Gastroesophageal sphincter (tissue), 4 donors: ENCODE data around the gene DLGAP4. TPM values are rescaled to one million over a fixed set of nuclear protein-coding genes. Genes with fewer than 3 reads are reported as not detected.

Experiments
- ATAC-seq: fragments of 150-250 bp; one replicate; pipeline ENCODE4 v1.9.1; 2016; ENCODE audit warnings: mild to moderate bottlenecking, moderate library complexity
- H3K27ac ChIP-seq, 4 donors: fragments of 200-600 bp; sonication (generic) in 3 of 4; 1 replicate in 3 of 4; 2 replicates in 1 of 4; pipeline ENCODE4 v1.5.1; 2016 to 2019
- H3K27me3 ChIP-seq: fragments of 200-600 bp; sonication (generic); one replicate; pipeline ENCODE4 v1.5.1; 2019
- H3K36me3 ChIP-seq, 2 donors: fragments of 200-600 bp; sonication (generic); one replicate each; pipeline ENCODE4 v1.5.1; 2019; ENCODE audit warnings: control low read depth in 1 of 2
- H3K4me1 ChIP-seq, 3 donors: fragments of 200-600 bp; sonication (generic); 1 replicate in 2 of 3; 2 replicates in 1 of 3; pipeline ENCODE4 v1.5.1; 2016 to 2019; ENCODE audit warnings: control low read depth in 2 of 3
- H3K4me3 ChIP-seq, 2 donors: fragments of 200-600 bp; sonication (generic); one replicate each; pipeline ENCODE4 v1.5.1; 2019; ENCODE audit warnings: mild to moderate bottlenecking in 1 of 2, moderate library complexity in 1 of 2
- H3K9me3 ChIP-seq, 3 donors: fragments of 200-600 bp; sonication (generic); one replicate each; pipeline ENCODE4 v1.5.1; 2017 to 2019; ENCODE audit warnings: control low read depth in 2 of 3
- EP300 ChIP-seq: sonication (generic); formaldehyde crosslinking; IDR thresholded peaks from one replicate; pipeline ENCODE4 v1.6.1; 2017; ENCODE audit warnings: antibody characterized with exemption, mild to moderate bottlenecking
- POLR2A ChIP-seq, 2 donors: fragments of 450-650 bp; IDR thresholded peaks; one replicate each; pipeline ENCODE4 v1.6.1; 2017; ENCODE audit warnings: antibody characterized with exemption in 2 of 2, mild to moderate bottlenecking in 2 of 2, moderate library complexity in 1 of 2
- POLR2AphosphoS5 ChIP-seq: sonication (generic); formaldehyde crosslinking; IDR thresholded peaks from one replicate; pipeline ENCODE4 v1.6.1; 2017; ENCODE audit warnings: antibody characterized with exemption
- WGBS, 2 donors: methylation state at CpG; one replicate each; pipeline ENCODE4 v1.1.5; 2018; ENCODE audit warnings: low coverage in 1 of 2; 5-methylcytosine and 5-hydroxymethylcytosine counted together
- total RNA-seq, 4 donors: library from RNA; depleted of rRNA; stranded (reverse); fragments of >200 nt; gene quantifications; one replicate each; pipeline ENCODE4 v1.1.0, GENCODE V29; 2016
- TF ChIP-seq, protein P1 (sequence below), 4 experiments: fragments of 200-600 bp in 2 of 4; fragments of 450-650 bp in 2 of 4; sonication (generic) in 1 of 4; IDR thresholded peaks; one replicate each; pipeline ENCODE4 v1.5.1; 2017 to 2019; ENCODE audit warnings: antibody characterized with exemption in 4 of 4, mild to moderate bottlenecking in 2 of 4, moderate library complexity in 2 of 4

DLGAP4 gene
- total RNA-seq, 4 donors from 2014 or later, result 35.5 to 76.1 (median 42.2) TPM

DNA sequence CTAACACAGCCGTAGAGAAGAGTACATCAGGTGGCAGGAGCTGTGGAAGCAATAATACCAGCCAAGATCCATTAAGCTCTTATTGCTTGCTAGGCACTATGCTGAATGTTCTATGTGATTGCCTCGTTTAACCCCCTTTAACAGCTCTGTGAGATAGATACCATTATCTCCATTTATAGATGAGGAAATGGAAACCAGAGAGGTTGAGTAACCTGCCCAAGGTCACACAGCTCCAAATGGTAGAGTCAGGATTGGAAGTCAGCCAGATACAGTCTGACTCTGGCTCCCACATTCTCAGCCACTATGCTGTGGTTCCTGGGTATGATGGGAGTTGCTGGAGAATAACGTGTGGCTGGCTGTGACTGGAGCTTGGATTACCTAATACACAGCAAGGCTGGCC is 92.4 kb downstream of the DLGAP4 start:
- Histone ChIP-seq H3K4me3 (no peak overlapping the region), H3K27me3 (peaks cover 74% of the 10 kb centered on the region), H3K27ac (no peak overlapping the region), H3K4me1 (no peaks in the 10 kb centered on the region), H3K36me3 (no peaks in the 10 kb centered on the region), H3K9me3 (peaks cover 0 to 5% (median 0%) of the 10 kb centered on the region in 3 donors)
- WGBS, 2 donors, result 41 to 70% methylated on average over 2 to 3 of the region's 3 CpGs
- TF ChIP-seq EP300, result no peak
- no peak for TF ChIP-seq POLR2A (IDR thresholded peaks at IDR 0.05)
- no peak for TF ChIP-seq POLR2AphosphoS5
- TF ChIP-seq, protein P1, sequence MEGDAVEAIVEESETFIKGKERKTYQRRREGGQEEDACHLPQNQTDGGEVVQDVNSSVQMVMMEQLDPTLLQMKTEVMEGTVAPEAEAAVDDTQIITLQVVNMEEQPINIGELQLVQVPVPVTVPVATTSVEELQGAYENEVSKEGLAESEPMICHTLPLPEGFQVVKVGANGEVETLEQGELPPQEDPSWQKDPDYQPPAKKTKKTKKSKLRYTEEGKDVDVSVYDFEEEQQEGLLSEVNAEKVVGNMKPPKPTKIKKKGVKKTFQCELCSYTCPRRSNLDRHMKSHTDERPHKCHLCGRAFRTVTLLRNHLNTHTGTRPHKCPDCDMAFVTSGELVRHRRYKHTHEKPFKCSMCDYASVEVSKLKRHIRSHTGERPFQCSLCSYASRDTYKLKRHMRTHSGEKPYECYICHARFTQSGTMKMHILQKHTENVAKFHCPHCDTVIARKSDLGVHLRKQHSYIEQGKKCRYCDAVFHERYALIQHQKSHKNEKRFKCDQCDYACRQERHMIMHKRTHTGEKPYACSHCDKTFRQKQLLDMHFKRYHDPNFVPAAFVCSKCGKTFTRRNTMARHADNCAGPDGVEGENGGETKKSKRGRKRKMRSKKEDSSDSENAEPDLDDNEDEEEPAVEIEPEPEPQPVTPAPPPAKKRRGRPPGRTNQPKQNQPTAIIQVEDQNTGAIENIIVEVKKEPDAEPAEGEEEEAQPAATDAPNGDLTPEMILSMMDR (IDR thresholded peaks at IDR 0.05), result no peak
- no peak for ATAC-seq

DNA sequence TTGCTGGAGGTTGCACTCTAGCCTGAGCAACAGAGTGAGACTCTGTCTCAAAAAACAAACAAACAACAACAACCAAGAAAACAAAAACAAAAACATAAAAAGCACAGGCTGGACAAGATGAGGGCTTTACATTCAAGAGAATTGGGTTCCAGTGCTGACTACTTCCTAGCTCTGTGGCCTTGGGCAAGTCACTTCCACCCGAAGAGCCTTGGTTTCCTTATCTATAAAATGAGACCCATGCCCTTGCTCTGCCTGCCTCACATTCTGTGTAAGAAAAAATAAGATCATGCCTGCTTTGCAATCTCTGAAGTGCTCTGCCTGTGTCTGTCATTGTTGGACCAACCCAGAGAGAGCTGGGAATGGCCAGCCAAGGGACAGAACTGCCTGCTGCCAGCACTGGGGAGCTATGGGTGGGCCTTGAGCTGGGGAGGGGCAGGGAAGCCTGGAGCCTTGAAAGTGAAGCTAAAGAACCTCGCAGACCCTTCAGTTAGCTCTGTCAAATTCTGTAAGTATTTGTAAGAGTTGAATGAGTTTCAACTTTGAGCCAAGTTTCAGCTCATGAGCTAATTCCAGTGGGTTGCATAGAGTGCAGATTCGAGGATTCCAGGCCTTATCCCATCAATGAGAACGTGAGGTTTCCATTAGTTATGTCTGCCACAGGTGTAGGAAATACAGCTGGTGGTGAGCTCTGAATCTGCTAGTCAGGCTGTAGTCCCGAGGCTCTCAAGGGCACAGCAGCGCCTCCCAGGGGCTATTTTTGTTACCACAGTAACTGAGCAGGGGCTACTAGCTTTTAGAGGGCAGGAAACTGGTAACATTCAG is 93.2 kb downstream of the DLGAP4 start:
- Histone ChIP-seq H3K4me3 (no peak overlapping the region), H3K27ac (no peak overlapping the region), H3K27me3 (peaks cover 76% of the 10 kb centered on the region), H3K9me3 (peaks cover 0 to 12% (median 0%) of the 10 kb centered on the region in 3 donors), H3K4me1 (no peaks in the 10 kb centered on the region), H3K36me3 (no peaks in the 10 kb centered on the region)
- 27 to 53% methylated on average over 2 to 3 of the region's 6 CpGs for WGBS, 2 donors
- ATAC-seq, result no peak
- no peak for TF ChIP-seq POLR2AphosphoS5

DNA sequence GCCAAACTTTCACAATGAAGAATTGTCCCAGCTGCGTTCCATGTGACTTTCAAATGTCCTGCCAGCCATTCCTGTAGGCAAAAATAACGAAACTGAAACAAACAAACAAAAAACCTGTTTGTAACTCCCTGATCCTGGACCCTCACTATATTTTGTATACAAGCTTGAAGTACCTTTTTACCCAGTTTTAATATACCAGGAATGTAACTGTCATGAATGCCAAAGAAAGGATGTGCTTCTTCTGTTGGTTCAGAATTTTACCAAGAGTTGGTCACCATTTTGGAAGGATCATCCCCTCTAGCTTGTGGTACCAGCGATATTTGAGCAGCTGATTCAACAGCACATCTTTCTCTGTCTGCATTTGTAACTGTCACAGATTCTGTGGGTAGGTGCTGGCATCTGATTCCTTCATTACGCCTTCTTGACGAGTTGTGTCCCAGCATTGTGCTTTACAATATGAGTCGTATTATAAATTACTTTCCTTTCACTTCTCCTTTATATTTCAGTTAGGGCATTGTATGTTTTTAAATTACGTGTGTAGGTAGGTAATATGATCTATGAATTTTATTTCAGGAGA is 93.9 kb downstream of the DLGAP4 start:
- Histone ChIP-seq H3K36me3 (no peaks in the 10 kb centered on the region), H3K27ac (no peak overlapping the region), H3K4me3 (no peak overlapping the region), H3K27me3 (peaks cover 77% of the 10 kb centered on the region), H3K9me3 (peaks cover 0 to 12% (median 0%) of the 10 kb centered on the region in 3 donors), H3K4me1 (no peaks in the 10 kb centered on the region)
- TF ChIP-seq, protein P1 (IDR thresholded peaks at IDR 0.05), result no peak
- TF ChIP-seq POLR2A (IDR thresholded peaks at IDR 0.05) (no peak), POLR2AphosphoS5 (no peak), EP300 (no peak)
- 51 to 59% methylated on average over 6 to 7 of the region's 7 CpGs for WGBS, 2 donors
- no peak for ATAC-seq

DNA sequence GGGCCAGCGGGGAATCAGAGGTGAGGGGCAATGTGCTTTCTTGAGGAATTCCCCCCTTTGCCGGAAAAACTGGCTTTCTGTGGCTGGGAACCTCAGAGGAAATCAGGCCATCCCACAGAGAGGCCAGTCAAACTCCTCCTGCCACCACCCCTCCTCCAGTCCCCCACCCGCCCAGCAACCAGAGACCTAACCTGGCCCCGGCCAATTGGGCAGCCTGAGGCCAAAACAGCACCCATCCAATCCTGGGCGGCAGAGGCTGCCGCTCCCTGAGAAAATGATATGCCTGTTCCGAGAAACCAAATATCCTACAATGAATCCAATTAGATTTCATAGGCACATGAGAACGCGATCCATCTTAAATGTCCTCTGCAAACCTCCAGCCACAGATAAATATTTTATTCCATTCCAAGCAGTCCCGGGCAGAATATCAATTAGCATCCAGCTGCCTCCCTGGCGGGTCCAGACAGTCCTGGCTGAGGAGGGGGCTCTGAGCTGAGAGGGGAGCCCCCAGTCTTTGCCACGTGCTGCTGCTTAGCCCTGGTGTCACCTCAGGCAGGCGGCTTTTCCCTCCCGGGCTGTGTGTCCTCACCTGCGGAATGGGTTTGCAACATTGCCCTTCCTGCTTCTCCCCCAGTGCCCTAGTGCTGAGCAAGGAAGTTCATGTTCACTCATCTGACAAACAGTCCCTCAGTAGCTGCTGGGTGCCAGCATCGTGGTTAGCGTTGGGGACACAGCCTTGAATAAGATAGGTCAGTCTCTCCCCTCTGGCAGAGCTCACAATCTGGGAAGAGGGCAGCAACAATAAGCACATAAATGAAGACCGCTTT is 95.0 kb downstream of the DLGAP4 start:
- no peak for TF ChIP-seq EP300
- TF ChIP-seq POLR2AphosphoS5, result no peak
- no peak for TF ChIP-seq POLR2A (IDR thresholded peaks at IDR 0.05)
- TF ChIP-seq, protein P1 (IDR thresholded peaks at IDR 0.05), result no peak
- Histone ChIP-seq H3K36me3 (no peaks in the 10 kb centered on the region), H3K4me1 (no peaks in the 10 kb centered on the region), H3K4me3 (no peak overlapping the region), H3K27ac (no peak overlapping the region), H3K27me3 (peaks cover 77% of the 10 kb centered on the region), H3K9me3 (peaks cover 0 to 12% (median 0%) of the 10 kb centered on the region in 3 donors)
- 21 to 34% methylated on average over 6 to 9 of the region's 18 CpGs for whole genome bisulfite sequencing, 2 donors
- no peak for ATAC-seq

DNA sequence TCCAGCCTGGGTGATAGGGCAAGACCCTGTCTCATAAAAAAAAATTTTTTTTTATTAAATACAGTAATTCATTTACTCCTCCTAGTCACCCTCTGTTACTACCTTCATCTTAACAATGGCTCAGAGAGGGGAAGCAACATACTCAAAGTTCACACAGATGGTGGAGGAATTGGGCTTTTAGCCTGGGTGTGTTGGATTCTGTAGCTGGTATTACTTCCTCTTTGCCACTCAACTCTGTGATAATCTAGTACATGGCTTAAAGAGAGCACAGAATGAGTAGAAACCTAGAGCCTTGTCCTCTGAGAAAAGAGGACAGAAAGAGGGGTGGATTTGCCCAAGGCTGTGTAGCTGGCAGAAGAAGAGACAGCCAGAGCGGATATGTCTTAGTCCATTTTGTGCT is 96.6 kb downstream of the DLGAP4 start:
- Histone ChIP-seq H3K4me1 (no peaks in the 10 kb centered on the region), H3K4me3 (no peak overlapping the region), H3K36me3 (no peaks in the 10 kb centered on the region), H3K27ac (no peak overlapping the region), H3K9me3 (peaks cover 0 to 12% (median 0%) of the 10 kb centered on the region in 3 donors), H3K27me3 (peaks cover 70% of the 10 kb centered on the region)
- WGBS, 2 donors, result 91 to 100% methylated on average over 1 of the region's 1 CpG
- TF ChIP-seq POLR2A (IDR thresholded peaks at IDR 0.05) (no peak), POLR2AphosphoS5 (no peak), EP300 (no peak)
- TF ChIP-seq, protein P1 (IDR thresholded peaks at IDR 0.05), result no peak
- ATAC-seq, result no peak
